ENCODE results near the gene LCA5L.
"Not testable (repeated sequence)": the region's sequence is repeated elsewhere in the genome, so short reads cannot be mapped to it uniquely, and the experiment has no call there.

LCA5L gene

DNA sequence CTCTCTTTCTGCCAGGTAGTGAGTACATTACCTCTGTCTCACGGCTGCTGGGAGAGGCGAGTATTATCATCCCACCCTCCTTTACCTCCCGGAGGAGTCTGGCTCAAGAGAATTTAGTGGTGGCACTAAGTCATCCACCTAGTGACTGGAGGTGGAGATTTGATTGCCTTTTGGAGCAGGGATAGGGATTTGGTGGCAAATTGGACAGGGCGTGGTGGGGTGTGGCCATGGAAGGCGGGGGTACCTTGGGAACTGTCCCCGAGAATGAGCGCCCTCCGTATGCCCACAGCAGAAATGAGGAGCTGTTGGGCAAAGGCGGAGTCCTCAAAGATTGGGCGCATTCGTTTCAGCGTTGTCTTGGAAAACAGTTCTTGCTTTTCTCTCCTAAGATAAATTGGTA, 64.6 kb downstream of the LCA5L start:
- POLR2A ChIA-PET, result interaction anchor here (0.9 to 1.5 kb wide), 5 partner anchors 14 to 98 kb away, joined by 3 to 8 read pairs (median 5); partner anchors contain the start of gene HMGN1
- TF ChIP-seq NFRKB (IDR thresholded peaks at IDR 0.05), result no peak
- no peak for TF ChIP-seq LEF1 (IDR thresholded peaks at IDR 0.05; ENCODE audit: borderline replicate concordance)
- TF ChIP-seq ELF4 (IDR thresholded peaks at IDR 0.05), result no peak
- TF ChIP-seq FOXK2 (IDR thresholded peaks at IDR 0.05), result no peak
- no peak for TF ChIP-seq TARDBP (IDR thresholded peaks at IDR 0.05)
- no peak for TF ChIP-seq ZNF384 (IDR thresholded peaks at IDR 0.05)
- no peak for TF ChIP-seq FOXM1 (IDR thresholded peaks at IDR 0.05; ENCODE audit: borderline replicate concordance)
- no peak for TF ChIP-seq HDGF (IDR thresholded peaks at IDR 0.05; ENCODE audit: borderline replicate concordance)
- TF ChIP-seq BHLHE40 (IDR thresholded peaks at IDR 0.05; ENCODE audit: borderline replicate concordance), result no peak
- CTCF ChIA-PET, result no interaction called here
- no peak for DNase-seq (ENCODE audit: extremely low spot score)

DNA sequence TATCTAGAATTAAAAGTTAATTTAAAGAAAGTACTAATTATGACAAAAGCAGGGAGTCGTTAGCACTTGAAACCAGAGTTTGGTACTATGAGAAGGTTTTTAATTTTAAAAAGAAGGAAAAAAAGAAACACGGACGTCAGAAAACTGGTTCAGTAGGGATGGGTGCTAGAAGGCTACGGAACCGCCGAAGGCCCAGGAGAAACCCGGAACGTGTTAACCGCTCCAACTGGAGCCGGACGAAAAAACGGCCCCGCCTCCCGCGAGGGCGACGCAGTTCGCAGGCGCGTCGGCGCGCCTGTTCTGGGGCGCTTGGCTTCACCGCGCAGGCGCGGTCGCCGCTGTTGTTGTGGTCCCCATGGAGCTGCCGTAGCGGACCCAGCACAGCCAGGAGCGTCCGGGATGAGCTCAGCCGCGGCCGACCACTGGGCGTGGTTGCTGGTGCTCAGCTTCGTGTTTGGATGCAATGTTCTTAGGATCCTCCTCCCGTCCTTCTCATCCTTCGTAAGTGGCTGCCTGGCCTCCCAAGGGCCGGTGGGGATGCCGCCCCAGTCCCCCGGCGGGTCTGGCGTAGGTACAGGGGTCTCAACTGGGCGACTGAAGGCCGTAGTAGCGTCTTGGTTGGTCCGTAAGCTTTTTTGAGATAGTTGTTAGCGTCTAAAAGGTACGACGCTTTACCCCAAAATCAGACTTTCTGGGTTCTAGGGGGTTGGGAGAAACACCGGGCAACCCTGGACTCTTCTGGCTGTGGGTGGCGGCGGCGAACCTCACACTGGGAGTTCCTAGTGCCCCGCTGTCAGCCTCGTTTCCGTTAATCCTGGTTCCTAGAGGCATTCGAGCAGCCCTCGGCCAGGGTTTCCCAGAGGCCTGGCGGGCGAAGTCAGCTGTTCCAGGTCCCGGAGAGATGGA, 65.3 kb downstream of the LCA5L start:
- ChIA-PET POLR2A (interaction anchor here (0.6 to 1.5 kb wide), 20 partner anchors 10 to 197 kb away, joined by 3 to 11 read pairs (median 4); partner anchors contain the start of genes BRWD1, HMGN1 and PSMG1), CTCF (interaction anchor here (0.6 to 1.1 kb wide), 2 partner anchors 11 to 17 kb away, joined by 3 read pairs; no protein-coding TSS in a partner anchor)
- TF ChIP-seq L3MBTL2 (conservative IDR thresholded peaks at IDR 0.05), result peak; percentile 37; the same call in 1 of the 2 replicates
- TF ChIP-seq NFRKB (IDR thresholded peaks at IDR 0.05), result no peak
- TF ChIP-seq CTBP1 (IDR thresholded peaks at IDR 0.05; ENCODE audit: borderline replicate concordance), result 0 out of 2 replicates have a peak, but pooled peaks have one; percentile 17
- peak; percentile 97 for DNase-seq (ENCODE audit: extremely low spot score)

- no peak for TF ChIP-seq HDGF (IDR thresholded peaks at IDR 0.05; ENCODE audit: borderline replicate concordance)
- TF ChIP-seq ARNT (IDR thresholded peaks at IDR 0.05), result no peak
- TF ChIP-seq L3MBTL2 (conservative IDR thresholded peaks at IDR 0.05), result no peak
- TF ChIP-seq CTBP1 (IDR thresholded peaks at IDR 0.05; ENCODE audit: borderline replicate concordance), result no peak
- TF ChIP-seq ELF4 (IDR thresholded peaks at IDR 0.05), result no peak
- TF ChIP-seq FOXM1 (IDR thresholded peaks at IDR 0.05; ENCODE audit: borderline replicate concordance), result no peak
- CTCF ChIA-PET, result no interaction called here
- DNase-seq (ENCODE audit: extremely low spot score), result no peak
- POLR2A ChIA-PET, result interaction anchor here (1.5 kb wide), 1 partner anchor 10 kb away, joined by 3 read pairs; no protein-coding TSS in a partner anchor
These were observed 68.0 kb downstream of the LCA5L start for GRCh38 chr21:39377444-39378050.

GRCh38 chr21:39375446-39375845, 70.1 kb downstream of the LCA5L start:
- TF ChIP-seq ZNF384 (IDR thresholded peaks at IDR 0.05) (no peak), FOXM1 (IDR thresholded peaks at IDR 0.05; ENCODE audit: borderline replicate concordance) (no peak), FOXA1 (IDR thresholded peaks at IDR 0.05) (no peak)
- CTCF ChIA-PET, result no interaction called here
- DNase-seq (ENCODE audit: extremely low spot score), result no peak
- POLR2A ChIA-PET, result interaction anchor here (2.7 kb wide), 1 partner anchor 12 kb away, joined by 17 read pairs; no protein-coding TSS in a partner anchor

- ChIA-PET CTCF (interaction anchor here (0.7 to 1.8 kb wide), 4 partner anchors 14 to 67 kb away, joined by 3 to 4 read pairs (median 4); no protein-coding TSS in a partner anchor), POLR2A (interaction anchor here (1.7 to 2.7 kb wide), 3 partner anchors 14 to 61 kb away, joined by 4 to 17 read pairs (median 14); partner anchors contain the start of genes BRWD1 and HMGN1)
- TF ChIP-seq HDGF (IDR thresholded peaks at IDR 0.05; ENCODE audit: borderline replicate concordance) (no peak), SP1 (IDR thresholded peaks at IDR 0.05) (no peak), ZNF384 (IDR thresholded peaks at IDR 0.05) (no peak), L3MBTL2 (conservative IDR thresholded peaks at IDR 0.05) (no peak), ARNT (IDR thresholded peaks at IDR 0.05) (no peak), CTBP1 (IDR thresholded peaks at IDR 0.05; ENCODE audit: borderline replicate concordance) (no peak), NFRKB (IDR thresholded peaks at IDR 0.05) (no peak), BHLHE40 (IDR thresholded peaks at IDR 0.05; ENCODE audit: borderline replicate concordance) (no peak), LEF1 (IDR thresholded peaks at IDR 0.05; ENCODE audit: borderline replicate concordance) (no peak), FOXA1 (IDR thresholded peaks at IDR 0.05) (no peak), TARDBP (IDR thresholded peaks at IDR 0.05) (no peak), PKNOX1 (IDR thresholded peaks at IDR 0.05) (no peak), SUZ12 (IDR thresholded peaks at IDR 0.05) (no peak), FOXK2 (IDR thresholded peaks at IDR 0.05) (no peak), FOXM1 (IDR thresholded peaks at IDR 0.05; ENCODE audit: borderline replicate concordance) (no peak), ELF4 (IDR thresholded peaks at IDR 0.05) (no peak)
- DNase-seq (ENCODE audit: extremely low spot score), result no peak
These were observed 71.5 kb downstream of the LCA5L start for GRCh38 chr21:39374046-39374445.

GRCh38 chr21:39373634-39374033, 71.9 kb downstream of the LCA5L start:
- TF ChIP-seq L3MBTL2 (conservative IDR thresholded peaks at IDR 0.05) (no peak), PKNOX1 (IDR thresholded peaks at IDR 0.05) (0 out of 2 replicates have a peak, but pooled peaks have one; percentile 11)
- peak; percentile 67 for DNase-seq (ENCODE audit: extremely low spot score)
- POLR2A ChIA-PET, result interaction anchor here (1.7 to 2.7 kb wide), 3 partner anchors 14 to 60 kb away, joined by 4 to 17 read pairs (median 14); partner anchors contain the start of genes BRWD1 and HMGN1
- CTCF ChIA-PET, result interaction anchor here (0.6 to 1.8 kb wide), 6 partner anchors 9 to 186 kb away, joined by 3 to 5 read pairs (median 4); no protein-coding TSS in a partner anchor

GRCh38 chr21:39369896-39370288, 75.7 kb downstream of the LCA5L start:
- DNase-seq (ENCODE audit: extremely low spot score); CTCF ChIA-PET: not testable (repeated sequence)
- POLR2A ChIA-PET, result interaction anchor here (1.4 to 1.7 kb wide), 2 partner anchors 10 to 21 kb away, joined by 8 to 9 read pairs; partner anchors contain the start of gene HMGN1

Measured in HEK293T (cell line).